KOPT-K1 (cell line): Measurements from ENCODE around the gene GMDS.

ENCODE experiments used
- H3K27ac ChIP-seq: fragments of 200-600 bp; sonication (generic); 2 replicates; pipeline ENCODE4 v1.5.1; 2016; ENCODE audit warnings: antibody characterized with exemption, mild to moderate bottlenecking, low read depth, low read length; ENCODE audit not compliant: poor library complexity, severe bottlenecking
- H3K36me3 ChIP-seq: fragments of 200-600 bp; sonication (generic); 2 replicates; pipeline ENCODE4 v1.5.1; 2017; ENCODE audit warnings: antibody characterized with exemption, mild to moderate bottlenecking, low read length, moderate library complexity; ENCODE audit not compliant: insufficient read depth
- H3K9me3 ChIP-seq: fragments of 200-600 bp; sonication (generic); 2 replicates; pipeline ENCODE4 v1.5.1; 2017; ENCODE audit warnings: antibody characterized with exemption, low read length, mild to moderate bottlenecking; ENCODE audit not compliant: insufficient read depth, poor library complexity, severe bottlenecking

The GMDS gene

DNA sequence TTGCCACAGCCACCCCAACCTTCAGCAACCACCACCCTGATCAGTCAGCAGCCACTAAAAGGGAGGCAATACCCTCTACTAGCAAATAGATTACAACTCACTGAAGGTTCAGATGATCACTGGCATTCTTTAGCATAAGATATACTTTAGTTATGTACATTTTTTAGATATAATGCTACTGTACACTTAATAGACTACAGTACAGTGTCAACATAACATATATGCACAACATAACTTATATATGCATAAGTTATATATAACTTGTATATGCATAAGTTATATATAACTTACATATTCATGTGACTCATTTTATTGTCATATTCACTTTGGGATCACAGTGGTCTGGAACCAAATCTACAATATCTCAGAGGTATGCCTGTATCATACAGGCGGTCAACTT is 61.7 kb downstream of the GMDS start:
- Histone ChIP-seq H3K9me3 (no peaks in the 10 kb centered on the region), H3K36me3 (no peaks in the 10 kb centered on the region), H3K27ac (no peak overlapping the region)

DNA sequence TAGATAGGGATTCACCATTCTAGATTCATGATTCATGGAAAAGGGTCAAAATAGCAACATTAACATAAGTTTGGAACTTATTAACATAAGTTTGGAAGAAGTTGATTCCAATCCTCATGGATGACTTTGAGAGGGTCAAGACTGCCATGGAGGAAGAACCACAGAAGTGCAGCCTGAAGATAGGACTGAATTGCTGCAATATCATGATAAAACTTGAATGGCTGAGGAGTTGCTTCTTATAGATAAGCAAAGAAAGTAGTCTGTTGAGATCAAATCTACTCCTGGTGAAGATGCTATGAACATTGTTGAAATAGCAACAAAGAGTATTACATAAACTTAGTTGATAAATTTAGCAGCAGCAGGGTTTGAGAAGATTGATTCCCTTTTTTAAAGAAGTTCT is 62.2 kb downstream of the GMDS start:
- Histone ChIP-seq H3K36me3 (no peaks in the 10 kb centered on the region), H3K27ac (no peak overlapping the region), H3K9me3 (peaks cover 4% of the 10 kb centered on the region)

DNA sequence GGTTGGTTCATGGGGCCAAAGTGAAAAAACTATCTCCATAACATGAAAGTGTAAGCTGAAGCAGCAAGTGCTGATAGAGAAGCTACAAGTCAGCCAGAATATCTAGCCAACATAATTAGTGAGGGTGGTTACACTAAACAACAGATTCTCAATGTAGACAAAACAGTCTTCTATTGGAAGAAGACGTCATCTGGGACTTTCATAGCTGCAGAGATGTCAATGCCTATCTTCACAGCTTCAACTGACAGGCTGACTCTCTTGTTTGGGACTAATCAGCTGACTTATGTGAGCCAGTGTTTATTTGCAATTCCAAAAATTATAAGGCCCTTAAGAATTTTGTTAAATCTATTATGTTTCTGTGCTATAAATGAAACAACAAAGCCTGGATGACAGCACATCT is 63.2 kb downstream of the GMDS start:
- H3K27ac ChIP-seq: no peak overlapping the region

DNA sequence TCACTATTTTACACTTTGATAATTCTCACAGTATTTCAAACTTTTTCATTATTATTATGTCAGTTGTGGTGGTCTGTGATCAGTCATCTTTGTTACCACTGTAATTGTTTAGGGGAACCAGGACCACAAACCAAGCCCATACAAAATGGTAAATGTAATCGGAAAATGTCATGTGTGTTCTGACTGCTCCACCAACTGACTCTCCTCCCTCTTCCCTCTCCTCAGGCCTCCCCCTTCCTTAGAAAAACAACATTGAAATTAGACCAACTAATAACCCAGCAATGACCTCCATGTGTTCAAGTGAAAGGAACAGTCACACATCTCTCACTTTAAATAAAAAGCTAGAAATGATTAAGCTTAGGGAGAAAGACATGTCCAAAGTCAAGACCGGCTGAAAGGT is 63.8 kb downstream of the GMDS start:
- no peaks in the 10 kb centered on the region for H3K36me3 ChIP-seq
- H3K9me3 ChIP-seq: peaks cover 11% of the 10 kb centered on the region
- no peak overlapping the region for H3K27ac ChIP-seq

More for the DNA sequence above, 63.2 kb downstream of the GMDS start:
- peaks cover 11% of the 10 kb centered on the region for H3K9me3 ChIP-seq
- no peaks in the 10 kb centered on the region for H3K36me3 ChIP-seq

DNA sequence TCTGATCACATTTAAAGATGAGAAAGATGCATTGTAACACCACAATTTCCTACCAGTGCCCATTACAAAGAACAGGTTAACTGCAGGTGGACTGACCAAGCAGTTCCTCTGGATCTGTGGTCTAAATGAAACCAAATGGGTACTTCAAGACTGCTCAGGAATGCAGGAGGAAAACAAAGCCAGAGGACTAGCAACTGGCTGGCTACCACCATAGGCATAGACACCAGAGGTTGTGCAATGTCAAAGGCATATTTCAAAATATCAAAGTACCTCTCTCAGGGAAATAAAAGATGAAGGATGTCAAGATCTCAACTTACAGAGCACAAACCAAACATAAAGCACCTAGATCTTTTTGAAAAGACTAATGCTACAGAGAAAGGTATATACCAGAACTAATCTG is 65.5 kb downstream of the GMDS start:
- peaks cover 11% of the 10 kb centered on the region for H3K9me3 ChIP-seq
- H3K36me3 ChIP-seq: no peaks in the 10 kb centered on the region
- H3K27ac ChIP-seq: no peak overlapping the region

DNA sequence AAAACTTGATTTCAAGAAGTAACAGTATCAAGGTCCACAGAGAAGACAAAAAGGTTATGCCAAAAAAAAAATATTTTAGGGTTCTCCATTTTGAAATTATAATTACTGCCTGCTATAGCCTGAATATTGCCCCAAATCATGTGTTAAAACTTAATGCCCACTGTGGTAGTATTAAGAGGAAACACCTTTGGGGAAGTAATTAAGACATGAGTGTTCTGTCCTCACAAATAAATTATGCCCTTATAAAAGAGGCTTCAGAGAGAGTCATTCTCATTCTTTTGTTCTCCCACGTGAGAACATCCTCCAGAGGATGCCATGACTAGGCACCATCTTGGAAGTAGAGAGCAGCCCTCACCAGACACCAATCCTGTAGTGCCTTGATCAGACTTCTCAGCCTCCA is 66.2 kb downstream of the GMDS start:
- Histone ChIP-seq H3K9me3 (peaks cover 11% of the 10 kb centered on the region), H3K36me3 (no peaks in the 10 kb centered on the region), H3K27ac (no peak overlapping the region)

DNA sequence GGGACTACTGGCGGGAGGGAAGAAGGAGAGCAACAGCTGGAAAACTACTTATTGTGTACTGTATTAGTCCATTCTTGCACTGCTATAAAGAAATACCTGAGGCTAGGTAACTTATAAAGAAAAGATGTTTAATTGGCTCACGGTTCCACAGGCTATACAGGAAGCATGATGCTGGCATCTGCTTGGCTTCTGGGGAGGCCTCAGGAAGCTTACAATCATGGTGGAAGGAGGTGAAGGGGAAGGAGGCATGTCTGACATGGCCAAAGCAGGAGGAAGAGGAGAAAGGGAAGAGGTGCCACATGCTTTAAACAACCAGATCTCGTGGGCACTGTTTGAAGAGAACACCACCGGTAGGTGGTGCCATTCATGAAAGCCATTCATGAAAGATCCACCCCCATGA is 67.3 kb downstream of the GMDS start:
- no peaks in the 10 kb centered on the region for H3K36me3 ChIP-seq
- no peak overlapping the region for H3K27ac ChIP-seq
- H3K9me3 ChIP-seq: peaks cover 11% of the 10 kb centered on the region

DNA sequence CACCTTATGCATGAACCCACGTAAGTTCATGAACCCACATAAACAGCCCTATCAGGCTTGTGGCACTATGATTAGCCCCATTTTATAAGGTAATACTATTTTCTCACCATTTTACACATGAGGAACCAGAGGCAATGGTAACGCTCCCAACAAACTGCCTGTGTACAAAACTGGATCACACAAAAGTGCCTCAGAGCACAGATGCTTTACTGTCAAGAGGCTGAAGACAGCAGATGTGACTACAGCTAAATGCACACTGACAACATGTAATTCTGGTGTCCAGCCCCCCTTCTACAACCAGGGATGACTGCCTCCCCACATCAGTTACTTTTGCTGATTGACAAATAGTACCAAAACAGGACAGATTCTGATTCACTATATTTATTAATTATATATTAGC is 69.6 kb downstream of the GMDS start:
- no peak overlapping the region for H3K27ac ChIP-seq
- peaks cover 11% of the 10 kb centered on the region for H3K9me3 ChIP-seq
- H3K36me3 ChIP-seq: no peaks in the 10 kb centered on the region

DNA sequence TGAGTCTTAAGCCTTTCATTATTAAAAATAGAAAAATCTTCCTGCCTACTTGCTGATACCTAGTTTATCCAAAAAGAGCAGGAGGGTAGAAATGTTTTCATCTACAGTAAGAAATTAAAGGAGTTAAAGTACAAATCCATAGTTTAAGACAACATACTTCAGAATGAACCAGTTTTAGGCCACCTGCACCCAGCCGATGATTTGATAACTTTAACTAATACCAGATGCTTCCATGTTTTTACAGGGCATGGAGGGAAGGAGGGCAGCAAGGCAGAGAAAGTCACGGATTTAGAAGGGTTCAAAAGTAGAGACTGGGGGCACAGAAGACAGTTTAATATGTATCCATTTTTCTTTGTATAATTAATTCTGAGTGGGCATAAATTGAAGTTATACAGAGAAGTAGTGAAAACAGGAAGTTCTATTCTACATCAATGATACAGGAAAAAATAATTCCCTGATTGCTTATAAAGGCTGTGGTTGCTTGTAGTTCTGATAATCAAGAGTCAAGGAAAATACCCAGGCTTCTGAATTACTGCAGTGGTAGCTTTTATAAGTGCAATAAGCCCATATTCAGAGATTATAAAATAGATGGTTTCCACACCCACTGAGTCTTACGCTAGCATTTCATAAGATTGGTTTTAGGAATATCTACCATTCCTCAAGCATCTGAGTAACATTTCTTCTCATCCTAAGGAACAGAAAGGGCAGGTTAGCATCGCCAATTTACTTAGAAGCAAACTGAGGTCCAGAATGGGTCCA is 72.0 kb downstream of the GMDS start:
- H3K27ac ChIP-seq: no peak overlapping the region
- H3K9me3 ChIP-seq: peaks cover 8% of the 10 kb centered on the region

DNA sequence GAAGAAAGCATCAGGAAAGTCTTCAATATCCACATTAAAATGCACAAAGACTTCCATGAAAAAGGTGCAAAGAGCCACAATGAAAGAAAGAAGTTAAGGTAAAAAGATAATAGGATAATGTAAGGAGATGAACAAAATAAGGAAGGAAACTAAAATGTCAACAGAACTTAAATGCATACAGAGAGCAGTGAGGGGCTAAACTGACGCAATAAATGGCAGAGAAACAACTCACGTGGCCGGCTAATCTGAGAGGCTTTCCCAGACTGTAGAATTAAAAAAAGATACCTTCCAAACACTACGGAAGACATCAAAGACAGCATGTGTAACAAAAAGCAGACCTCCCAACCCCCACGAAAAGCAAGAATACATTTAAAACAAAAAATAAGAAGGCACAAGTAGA is 73.7 kb downstream of the GMDS start:
- Histone ChIP-seq H3K36me3 (no peaks in the 10 kb centered on the region), H3K9me3 (no peaks in the 10 kb centered on the region), H3K27ac (no peak overlapping the region)

More for the DNA sequence above, 72.0 kb downstream of the GMDS start:
- H3K36me3 ChIP-seq: no peaks in the 10 kb centered on the region

DNA sequence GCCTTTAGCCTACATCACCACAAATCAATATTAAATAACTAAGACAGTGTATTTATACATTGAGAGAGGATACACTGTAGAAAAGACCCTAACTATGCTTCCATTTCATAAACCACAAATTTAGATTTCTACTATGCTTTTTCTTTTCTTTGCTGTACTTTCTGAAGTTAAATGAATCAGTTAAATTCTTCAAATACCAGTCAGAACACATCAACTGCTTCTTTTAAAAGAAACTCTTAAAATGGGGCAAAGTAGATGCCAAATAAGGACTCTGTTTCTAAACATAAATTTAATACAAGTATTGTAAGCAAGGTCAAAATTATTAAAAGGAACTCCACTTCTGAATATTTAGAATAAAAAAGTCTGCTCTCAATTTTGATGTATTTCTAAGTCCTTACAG is 76.9 kb downstream of the GMDS start:
- peaks cover 7% of the 10 kb centered on the region for H3K9me3 ChIP-seq
- no peak overlapping the region for H3K27ac ChIP-seq
- no peaks in the 10 kb centered on the region for H3K36me3 ChIP-seq

DNA sequence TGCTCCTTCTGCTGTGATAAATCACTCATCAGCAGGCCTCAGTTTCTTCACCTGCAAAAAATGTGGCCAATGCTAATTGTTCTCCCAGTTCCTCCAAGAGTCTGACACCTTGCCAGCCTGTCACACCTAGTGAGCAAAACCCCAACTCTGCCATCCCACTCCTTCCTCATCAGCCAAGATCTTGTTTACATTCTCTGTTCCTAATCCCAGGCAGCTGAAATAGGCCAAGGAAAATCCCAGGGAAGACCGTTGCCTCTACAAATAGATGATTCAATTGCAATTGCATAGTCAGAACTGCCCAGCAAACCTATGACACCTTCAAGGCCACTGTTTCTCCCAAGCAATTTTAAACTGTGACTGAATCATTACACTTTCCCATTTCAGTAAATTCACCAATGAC is 78.7 kb downstream of the GMDS start:
- no peaks in the 10 kb centered on the region for H3K36me3 ChIP-seq

DNA sequence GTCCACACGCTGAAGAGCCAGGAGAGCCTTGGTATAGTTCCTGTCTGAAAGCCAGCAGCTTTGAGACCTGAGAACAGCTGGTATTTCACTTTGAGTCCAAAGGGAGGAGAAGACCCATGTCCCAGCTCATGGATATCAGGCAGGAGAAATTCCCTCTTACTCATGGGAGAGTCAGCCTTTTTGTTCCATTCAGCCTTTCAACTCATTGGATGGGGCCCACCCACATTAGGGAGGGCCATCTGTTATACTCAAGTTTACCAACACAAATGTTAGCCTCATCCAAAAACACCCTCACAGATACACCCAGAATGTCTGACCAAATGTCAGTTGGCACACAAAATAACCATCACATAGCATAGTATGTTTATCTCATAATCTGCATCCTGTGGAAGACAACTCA is 80.1 kb downstream of the GMDS start:
- no peak overlapping the region for H3K27ac ChIP-seq
- no peaks in the 10 kb centered on the region for H3K36me3 ChIP-seq
- peaks cover 7% of the 10 kb centered on the region for H3K9me3 ChIP-seq

More for the DNA sequence above, 78.7 kb downstream of the GMDS start:
- H3K27ac ChIP-seq: no peak overlapping the region
- H3K9me3 ChIP-seq: peaks cover 7% of the 10 kb centered on the region

DNA sequence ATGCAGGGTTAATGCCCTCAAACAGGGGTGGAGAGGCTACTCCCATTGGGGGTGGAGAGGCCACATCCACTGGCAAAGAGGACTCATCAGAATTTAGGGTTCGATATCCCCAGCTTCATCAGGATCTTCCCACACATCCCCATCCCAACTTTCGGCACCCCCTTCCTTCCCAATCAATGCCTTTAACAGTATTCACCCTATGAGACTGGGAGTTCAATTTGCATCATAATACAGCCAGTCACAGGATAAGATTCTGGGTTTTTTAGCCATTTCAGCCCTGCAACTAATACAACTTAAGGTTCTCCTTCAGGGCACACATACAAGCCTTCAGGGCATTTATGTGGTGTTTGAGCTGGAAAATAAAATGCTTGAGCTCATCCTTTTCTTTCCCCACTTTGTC is 80.9 kb downstream of the GMDS start:
- H3K36me3 ChIP-seq: no peaks in the 10 kb centered on the region
- H3K27ac ChIP-seq: no peak overlapping the region
- H3K9me3 ChIP-seq: peaks cover 7% of the 10 kb centered on the region

DNA sequence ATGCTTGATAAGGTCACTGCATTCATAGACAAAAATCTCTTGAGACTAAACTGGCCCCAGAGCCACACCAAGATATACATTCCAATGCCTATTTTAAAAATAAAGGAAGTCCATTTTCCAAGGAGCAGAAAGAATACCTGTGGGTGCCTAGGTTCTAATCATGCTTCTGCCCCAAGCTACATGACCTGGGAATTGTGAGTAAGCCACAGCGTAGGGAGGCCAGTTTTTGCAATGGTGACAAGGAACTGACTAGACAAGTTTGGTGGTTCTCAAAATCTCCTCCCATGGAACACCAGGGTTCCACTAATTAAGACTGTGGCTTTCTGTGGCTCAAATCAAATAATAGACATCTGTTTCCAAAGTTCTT is 83.3 kb downstream of the GMDS start:
- Histone ChIP-seq H3K27ac (no peak overlapping the region), H3K36me3 (no peaks in the 10 kb centered on the region), H3K9me3 (peaks cover 7% of the 10 kb centered on the region)

DNA sequence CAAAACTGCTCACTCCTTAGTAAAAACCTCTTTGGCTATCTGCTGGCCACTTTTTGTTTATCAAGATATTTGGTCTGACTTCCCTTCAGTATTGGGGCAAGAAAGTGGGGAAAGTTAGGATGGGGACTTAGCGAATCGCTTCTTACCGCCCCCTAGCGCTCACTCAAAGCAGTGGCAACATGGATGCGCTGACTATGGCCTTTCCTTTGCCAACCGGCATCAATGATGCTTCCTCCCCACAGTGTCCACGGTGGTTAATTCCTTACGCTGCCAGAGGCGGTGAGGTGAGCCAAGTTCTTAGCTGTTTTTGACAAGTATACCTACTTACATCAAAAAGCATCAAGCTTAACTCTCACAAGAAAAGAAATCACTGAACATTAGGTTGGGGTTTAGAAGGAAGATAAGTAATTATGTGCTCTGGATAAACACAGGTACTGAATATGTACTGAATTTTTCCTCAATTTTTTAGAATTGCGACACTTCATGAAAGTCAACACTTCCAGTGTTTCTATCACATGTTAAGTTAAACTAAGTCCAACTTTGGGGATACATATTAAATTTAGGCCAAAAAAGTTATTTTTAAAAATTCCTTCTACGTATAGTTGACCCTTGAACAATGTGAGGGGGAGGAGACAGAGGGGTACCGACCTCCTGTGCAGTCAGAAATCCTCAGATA is 86.7 kb downstream of the GMDS start:
- Histone ChIP-seq H3K9me3 (no peaks in the 10 kb centered on the region), H3K27ac (no peak overlapping the region), H3K36me3 (no peaks in the 10 kb centered on the region)
